Fibroblast of peridontal ligament (primary cell): ENCODE results near the gene CDCA3.
"Not testable (repeated sequence)": the region's sequence is repeated elsewhere in the genome, so short reads cannot be mapped to it uniquely, and the experiment has no call there.

Experiments
- DNase-seq: peaks from one replicate; pipeline ENCODE4 v3.0.0-alpha.2; 2010; ENCODE audit errors: extremely low read depth

Gene CDCA3

DNA sequence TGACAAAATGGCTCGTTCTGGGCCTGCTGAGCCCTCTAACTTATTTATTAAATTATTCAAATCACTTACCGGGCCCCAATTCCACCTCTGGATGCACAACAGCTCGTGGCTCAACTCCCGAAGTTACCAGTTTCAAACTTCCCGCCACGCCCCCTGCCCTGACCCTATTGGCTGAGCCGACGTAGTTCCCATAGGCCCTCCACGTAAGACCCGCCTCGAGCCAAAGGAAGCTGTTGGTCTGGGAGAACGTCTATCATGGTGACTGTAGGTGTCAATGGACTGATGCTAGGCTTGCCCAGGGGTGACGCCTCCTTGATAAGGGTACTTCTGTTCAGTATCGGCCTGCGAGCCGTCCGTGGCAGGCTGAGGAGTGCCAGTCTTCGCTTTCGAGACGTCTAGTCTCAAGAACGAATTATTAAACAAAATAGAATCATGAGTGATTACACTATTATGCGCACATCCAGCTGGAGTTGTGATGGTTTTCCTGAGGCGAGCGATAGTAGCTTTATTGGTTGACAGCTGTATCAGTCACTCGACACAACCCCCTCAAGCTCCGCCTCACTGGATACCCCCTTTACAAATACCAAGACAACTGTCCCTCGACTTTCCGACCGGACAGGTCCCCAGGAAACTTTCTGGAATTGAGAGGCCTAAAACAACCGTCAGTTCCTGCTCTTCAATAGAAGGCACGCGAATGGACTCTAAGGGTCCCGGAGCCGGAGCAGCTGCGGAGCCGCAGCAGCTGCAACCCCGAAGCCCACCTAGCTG, at the start of gene CDCA3:
CDCA3 (minus strand) TSS at position 134 of the 768 bp plus-strand sequence. CDS start 334 bp downstream, outside the sequence.
- DNase-seq: peak; percentile 97

DNA sequence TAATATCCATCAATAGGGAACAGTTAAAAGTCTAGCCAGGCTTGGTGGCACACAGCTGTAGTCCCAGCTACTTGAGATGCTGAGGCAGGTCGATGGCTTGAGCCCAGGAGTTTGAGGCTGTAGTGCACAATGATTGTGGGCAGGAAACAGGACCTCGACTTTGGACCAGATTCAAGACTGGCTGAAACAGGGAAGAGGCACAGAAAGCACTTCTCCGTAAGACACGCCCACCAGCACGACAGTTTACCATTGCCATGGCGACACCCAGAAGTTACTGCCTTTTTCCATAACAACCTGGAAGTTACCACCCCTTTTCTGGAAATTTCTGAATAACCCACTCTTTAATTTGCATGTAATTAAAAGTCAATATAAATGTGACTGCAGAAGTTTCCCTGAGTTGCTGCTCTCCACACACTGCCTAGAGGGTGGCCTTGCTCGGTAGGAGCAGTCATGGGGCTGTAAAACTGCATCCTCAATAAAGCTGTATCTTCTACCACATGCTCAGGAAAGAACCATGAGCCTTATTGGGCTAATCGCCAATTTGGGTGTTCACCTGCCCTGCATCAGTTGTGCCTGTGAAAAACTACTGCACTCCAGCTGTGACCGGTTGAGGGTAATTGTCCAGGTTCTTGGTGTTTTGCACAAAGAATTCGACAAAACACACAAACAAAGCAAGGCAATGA, 48.9 kb upstream of the CDCA3 start:
- peak; percentile 50 for DNase-seq

DNA sequence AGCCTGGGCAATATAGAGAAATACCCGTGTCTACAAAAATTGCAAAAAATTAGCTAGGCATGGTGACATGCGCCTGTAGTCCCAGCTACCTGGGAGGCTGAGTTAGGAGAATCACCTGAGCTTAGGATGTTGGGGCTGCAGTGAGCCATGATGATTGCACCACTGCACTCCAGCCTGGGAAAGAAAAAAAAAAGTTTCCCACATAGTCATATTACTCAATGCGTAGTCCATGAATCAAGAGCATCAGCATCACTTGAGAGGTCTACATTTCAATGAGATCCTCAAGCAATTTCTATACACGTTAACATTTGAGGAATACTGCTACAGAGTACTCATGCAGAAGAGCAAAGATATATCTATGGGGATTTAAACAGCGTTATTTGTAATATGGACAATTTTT, 48.3 kb upstream of the CDCA3 start:
- DNase-seq: no peak

DNA sequence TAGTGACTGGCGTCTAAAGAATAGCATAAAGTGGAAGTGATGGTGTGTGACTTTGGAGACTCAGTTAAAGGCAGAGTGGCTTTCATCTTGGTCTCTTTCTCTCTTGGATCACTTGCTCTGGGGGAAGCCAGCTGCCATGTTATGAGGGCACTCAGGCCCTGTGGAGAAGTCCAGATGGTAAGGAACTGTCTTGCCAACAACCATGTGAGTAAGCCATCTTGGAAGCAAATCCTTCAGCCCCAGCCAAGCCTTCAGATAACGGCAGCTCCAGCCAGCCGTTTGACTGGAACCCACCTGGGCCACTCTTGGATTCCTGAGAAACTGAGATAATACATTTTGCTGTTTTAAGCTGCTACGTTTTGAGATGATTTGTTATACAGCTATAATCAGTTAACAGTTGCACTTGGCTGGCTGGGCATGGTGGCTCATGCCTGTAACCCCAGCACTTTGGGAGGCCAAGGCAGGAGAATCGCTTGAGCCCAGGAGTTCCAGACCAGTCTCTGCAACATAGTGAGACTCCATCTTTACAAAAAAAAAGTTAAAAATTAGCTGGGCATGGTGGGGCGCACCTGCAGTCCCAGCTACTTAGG, 45.9 kb upstream of the CDCA3 start:
- no peak for DNase-seq

DNA sequence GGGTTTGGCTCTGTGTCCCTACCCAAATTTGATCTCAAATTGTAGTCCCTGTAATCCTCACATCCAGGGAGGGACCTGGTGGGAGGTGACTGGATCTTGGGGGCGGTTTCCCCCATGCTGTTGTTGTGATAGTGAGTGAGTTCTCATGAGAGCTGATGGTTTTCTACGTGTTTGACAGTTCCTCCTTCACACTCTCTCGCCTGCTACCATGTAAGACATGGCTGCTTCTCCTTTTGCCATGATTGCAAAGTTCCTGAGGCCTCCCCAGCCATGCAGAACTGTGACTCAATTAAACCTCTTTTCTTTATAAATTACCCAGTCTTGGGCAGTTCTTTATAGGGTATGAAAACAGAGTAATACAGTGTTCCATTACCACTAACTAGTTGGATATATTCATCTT, 43.2 kb upstream of the CDCA3 start:
- DNase-seq: no peak

DNA sequence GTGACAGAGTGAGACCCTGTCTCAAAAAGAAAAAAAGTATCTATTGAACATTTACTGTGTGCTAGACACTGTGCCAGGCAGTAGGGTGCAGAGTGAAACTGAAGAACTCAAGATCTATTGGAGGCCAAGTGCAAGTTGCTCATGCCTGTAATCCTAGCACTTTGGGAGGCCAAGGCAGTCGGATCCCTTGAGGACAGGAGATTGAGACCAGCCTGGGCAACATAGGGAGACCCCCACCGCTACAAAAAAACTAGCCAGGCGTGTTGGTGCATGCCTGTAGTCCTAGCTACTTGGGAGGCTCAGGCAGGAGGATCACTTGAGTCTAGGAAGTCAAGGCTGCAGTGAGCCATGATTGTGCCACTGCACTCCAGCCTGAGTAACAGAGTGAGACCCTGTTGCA, 41.6 kb upstream of the CDCA3 start:
- DNase-seq: not testable (repeated sequence)

DNA sequence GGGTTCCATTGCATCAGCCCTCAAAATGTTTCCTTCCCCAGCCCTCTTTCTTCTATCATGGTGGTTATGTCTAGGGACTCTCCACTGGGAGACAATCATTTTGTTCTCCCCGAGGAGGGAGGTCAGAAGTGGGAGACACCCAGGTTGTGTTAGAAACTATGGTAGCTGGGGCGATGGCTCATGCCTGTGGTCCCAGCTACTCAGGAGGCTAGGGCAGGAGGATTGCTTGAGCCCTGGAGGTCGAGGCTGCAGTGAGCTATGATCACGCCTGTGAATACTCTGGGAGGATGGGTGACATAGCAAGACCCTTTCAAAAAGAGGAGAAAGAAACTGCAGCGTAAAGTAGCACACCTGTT, 40.5 kb upstream of the CDCA3 start:
- DNase-seq: no peak

DNA sequence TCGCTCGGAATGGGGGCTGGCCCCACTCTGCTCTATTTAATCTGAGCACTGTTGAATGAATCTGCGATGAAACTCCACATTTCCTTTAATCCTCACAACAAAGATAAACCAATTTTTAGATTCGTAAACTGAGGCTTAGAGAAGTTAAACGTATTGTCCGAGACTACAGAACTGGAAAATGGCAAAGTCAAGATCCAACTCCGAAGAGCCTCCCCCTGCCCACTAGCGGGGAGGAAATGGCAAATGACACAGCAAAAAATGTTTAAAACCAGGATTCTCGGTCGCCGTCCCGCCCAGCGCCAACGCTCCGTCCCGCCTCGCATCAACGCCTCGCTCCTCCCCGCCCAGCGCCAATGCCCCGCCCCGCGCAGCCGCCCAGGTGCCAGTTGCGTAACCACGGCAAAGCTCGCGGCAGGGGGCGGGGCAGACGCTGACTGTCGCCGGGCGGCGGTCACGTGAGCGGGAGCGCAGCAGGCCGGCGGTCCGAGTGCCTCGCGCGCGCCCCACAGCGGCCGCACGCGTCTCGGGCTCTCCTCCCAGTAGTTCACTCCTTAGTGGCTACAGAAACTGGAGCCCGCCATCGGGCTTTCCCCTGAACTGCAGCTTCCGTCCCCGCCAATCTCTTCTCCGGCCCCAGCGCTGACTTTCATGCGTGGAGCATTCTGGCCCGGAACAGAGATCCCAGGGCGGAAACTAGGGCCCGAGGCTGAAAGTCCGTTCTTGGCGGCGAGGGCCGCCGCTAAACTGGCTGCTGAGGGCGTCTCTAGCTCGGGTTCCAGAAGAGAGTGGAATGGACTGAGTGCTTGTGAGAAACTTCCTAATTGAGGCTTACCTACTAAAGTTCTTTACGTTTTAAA, 39.9 kb upstream of the CDCA3 start:
- DNase-seq: peak; percentile 94

DNA sequence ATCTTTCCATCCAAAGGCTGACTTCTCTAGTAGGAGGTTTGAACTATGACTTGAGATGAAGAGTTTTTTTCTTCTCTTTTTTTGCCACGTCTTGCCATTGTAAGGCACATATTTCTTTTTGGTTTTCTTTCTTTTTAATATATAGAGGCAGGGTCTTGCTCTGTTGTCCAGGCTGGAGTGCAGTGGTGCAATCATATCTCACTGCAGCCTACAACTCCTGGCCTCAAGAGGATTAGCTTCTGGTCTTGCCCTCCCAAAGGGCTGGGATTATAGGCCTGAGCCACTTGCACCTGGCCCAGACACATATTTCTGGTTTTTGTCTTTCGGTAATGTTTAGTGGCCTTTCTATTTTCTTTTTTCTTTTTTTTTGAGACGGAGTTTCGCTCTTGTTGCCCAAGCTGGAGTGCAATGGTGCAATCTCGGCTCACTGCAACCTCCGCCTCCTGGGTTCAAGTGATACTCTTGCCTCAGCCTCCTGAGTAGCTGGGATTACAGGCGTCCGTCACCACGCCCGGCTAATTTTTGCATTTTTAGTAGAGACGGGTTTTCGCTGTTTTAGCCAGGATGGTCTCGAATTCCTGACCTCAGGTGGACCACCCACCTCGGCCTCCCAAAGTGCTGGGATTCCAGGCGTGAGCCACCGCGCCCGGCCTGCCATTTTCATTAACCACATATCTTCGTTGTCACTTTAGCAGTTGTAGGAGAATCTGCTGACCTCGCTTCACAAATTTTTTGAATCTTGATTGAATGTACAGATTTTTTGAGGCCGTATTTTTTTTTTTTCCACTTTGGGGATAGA, 38.9 kb upstream of the CDCA3 start:
- DNase-seq: not testable (repeated sequence)

DNA sequence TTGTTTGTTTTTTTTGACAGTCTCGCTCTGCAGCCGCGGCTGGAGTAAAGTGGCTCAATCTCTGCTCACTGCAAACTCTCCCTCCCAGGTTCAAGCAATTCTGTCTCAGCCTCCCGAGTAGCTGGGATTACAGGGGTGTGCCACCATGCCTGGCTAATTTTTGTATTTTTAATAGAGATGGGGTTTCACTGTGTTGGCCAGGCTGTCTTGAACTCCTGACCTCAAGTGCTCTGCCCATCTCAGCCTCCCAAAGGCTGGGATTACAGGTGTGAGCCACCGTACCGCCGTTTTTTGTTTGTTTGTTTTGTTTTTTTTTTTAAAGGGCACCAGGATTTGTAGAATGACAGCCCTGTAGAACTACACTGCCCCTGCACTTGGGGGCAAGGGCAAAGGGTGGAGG, 37.7 kb upstream of the CDCA3 start:
- DNase-seq: not testable (repeated sequence)

DNA sequence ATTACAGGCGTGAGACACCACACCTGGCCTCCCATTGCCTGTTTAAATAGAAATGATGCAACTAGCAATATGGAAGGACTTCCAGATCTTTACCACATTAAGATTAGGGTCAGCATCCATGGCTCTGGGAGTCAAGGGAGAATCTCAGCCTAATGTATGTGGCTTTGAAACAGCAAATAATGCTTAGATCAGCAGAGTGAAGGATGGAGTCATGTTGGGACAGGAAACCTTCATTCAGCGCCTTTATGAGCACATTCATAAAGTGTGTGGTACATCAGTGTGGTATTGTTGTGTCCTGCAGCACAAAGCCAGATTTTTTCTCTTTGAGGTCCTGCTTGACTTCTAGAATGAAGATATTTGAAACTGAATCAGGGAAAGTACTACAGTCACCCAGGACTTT, 37.3 kb upstream of the CDCA3 start:
- no peak for DNase-seq

DNA sequence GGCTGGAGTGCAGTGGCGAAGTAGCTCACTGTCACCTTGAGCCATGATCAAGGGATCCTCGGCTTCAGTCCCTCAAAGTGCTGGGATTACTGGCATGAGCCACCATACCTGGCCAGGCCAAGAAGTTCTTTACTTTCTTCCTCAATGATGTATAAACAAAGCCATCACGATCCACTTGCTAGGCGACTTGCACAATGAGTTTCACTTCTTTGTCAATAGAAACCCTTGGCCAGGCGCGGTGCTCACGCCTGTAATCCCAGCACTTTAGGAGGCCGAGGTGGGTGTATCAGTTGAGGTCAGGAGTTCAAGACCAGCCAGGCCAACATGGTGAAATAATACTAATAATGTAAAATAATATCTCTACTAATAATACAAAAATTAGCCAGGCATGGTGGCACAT, 36.4 kb upstream of the CDCA3 start:
- no peak for DNase-seq

DNA sequence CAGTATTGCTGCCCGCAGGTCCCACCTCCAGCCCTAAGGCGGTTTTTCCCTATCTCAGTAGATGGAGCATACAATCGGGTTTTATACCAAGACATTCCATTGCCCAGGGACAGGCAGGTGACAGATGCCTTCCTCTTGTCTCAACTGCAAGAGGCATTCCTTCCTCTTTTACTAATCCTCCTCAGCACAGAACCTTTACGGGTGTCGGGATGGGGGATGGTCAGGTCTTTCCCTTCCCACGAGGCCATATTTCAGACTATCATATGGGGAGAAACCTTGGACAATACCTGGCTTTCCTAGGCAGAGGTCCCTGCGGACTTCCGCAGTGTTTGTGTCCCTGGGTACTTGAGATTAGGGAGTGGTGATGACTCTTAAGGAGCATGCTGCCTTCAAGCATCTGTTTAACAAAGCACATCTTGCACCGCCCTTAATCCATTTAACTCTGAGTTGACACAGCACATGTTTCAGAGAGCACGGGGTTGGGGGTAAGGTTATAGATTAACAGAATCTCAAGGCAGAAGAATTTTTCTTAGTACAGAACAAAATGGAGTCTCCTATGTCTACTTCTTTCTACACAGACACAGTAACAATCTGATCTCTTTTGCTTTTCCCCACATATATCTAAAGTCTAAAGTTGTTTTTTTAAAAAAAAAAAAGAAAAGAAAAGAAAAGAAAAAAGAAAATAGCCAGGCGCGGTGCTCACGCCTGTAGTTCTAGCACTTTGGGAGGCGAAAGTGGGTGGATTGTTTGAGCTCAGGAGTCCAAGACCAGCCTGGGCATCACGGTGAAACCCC, 35.3 kb upstream of the CDCA3 start:
- DNase-seq: not testable (repeated sequence)

DNA sequence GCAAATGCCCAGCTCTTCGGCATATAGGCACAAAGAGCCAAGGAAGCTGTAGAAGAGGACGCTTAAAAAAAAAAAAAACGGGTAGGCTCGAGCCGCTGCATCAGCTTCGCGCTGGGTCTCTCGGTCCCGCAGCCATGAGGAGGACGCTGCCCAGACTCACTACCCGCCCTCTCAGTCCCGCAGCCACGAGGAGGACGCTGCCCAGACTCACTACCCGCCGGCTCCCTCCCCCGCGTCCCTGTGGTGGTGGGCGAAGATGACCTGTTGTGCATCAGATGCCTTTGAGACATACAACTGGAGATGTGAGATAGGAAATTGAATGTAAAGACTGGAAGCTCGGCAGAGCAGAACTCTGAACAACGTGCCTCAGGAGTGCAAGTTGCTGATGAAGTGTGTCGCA, 33.5 kb upstream of the CDCA3 start:
- no peak for DNase-seq

DNA sequence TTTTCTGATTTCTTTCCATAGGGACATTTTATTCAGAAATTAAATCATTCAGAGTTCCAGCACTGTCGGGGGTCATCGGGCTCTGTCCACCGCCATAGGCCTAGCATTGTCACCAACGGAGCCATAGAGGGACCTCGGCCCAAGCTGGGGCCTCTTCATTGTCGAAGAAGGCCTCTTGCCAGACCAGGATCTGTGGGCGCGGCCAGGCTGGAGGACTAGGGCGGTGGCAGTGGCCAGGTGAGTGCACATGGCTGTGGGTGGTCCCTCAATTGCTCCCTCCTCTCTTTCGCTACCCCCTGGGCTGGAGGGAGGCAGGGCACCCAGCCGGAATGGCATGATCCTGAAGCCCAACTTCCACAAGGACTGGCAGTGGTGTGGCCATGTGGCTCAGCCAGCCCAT, 32.6 kb upstream of the CDCA3 start:
- no peak for DNase-seq

DNA sequence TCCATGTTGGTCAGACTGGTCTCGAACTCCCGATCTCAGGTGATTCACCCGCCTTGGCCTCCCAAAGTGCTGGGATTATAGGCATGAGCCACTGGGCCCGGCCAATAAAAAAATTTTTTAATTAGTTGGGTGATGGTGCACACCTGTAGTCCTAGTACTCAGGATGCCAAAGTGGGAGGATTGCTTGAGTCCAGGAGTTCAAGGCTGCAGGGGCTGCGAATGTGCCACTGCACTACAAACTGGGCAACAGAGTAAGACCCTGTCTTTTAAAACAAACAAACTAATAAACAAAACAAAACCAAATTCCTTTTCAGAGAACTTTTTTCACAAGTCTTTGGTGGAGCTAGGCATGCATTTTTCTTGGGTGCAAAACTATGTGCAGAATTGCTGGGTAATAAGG, 32.2 kb upstream of the CDCA3 start:
- DNase-seq: no peak

DNA sequence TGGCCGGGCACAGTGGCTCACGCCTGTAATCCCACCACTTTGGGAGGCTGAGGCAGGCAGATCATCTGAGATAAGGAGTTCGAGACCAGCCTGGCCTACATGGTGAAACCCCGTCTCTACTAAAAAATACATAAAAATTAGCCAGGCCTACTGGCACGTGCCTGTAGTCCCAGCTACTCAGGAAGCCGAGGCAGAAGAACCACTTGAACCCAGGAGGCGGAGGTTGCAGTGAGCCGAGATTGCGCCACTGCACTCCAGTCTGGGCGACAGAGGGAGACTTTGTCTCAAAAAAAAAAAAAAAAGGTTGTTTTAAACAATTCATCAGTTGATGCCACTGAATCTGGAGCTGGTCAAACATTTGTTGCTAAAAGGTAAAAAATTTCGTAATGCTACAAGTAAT, 28.7 kb upstream of the CDCA3 start:
- not testable (repeated sequence) for DNase-seq

DNA sequence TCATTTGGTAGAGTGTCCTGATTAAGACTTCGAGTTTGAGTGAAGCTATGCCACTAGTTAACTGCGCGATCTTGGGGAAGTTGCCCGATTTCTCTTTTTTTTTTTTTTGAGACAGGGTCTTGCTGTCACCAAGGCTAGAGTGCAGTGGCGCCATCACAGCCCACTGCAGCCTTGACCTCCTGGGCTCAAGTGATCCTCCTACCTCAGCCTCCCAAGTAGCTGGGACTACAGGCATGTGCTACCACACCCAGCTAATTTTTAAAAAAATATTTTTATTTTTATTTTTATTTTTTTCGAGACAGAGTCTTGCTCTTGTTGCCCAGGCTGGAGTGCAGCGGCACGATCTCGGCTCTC, 22.9 kb upstream of the CDCA3 start:
- not testable (repeated sequence) for DNase-seq

DNA sequence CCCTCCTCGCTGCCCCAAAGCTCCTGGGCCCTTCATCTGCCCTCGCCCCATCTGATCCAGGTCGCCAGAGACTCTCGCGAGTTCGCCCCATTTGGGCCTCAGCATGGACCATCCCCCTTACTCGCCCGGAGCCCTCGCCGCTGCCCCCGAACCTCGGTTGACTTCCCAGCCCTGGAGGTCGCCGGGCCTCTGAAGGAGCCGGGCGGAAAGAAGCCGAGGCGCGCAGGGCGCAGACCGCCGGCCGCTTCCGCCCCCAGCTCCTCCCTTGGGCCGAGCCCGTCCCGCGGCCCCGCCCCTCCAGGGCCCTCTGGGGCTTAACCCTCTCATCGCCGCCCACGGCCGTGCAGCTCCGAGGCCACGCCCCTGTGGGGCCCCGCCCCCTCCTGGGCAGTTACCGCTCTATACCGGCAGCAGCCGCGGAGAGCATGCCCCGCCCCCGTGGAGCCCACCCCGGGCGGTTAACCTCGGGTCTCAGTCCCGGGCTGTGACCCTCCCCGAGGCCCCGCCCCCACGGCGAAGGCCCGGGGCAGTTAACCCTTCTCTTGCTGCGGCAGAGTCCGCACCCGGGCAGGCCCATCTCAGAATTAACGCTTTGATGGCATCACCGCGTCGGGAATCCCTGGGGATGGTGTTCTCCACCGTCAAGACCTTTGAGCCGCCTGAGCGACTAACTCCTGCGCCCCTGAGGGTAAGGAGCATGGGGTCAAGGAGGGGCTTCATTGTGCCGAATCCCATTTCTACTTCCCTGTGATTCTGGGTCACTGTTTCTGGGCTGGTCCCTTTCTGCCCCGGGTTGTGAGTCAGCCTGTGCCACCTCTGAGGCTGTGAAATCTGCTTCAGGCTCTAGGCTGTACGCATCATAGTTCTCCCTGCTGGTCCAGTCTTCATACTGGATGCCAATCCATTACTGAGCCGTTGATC, 22.3 kb upstream of the CDCA3 start, which contains the start of gene SPSB2:
SPSB2 (minus strand) TSS at position 210 of the 921 bp plus-strand sequence. CDS start 402 bp downstream, outside the sequence.
- peak; percentile 90 for DNase-seq
